ENCODE results near the gene TPCN2.

The TPCN2 gene

GRCh38 chr11:69154938-69155301, 106.2 kb downstream of the TPCN2 start:
- DNase-seq = no peak

- DNase-seq = no peak
These were observed 106.8 kb downstream of the TPCN2 start, which contains the start of gene SMIM38 for GRCh38 chr11:69155302-69156234. SMIM38 (plus strand) TSS chr11:69155935; CDS start chr11:69157847, 1,912 bp downstream.

GRCh38 chr11:69156235-69156639, 107.5 kb downstream of the TPCN2 start:
- no peak for DNase-seq

GRCh38 chr11:69156673-69157155, 108.0 kb downstream of the TPCN2 start:
- DNase-seq = no peak

- peak; percentile 64 for DNase-seq
These were observed 108.6 kb downstream of the TPCN2 start for GRCh38 chr11:69157156-69157821.

GRCh38 chr11:69157822-69158231, 109.1 kb downstream of the TPCN2 start:
- DNase-seq = no peak

GRCh38 chr11:69158301-69159149, 109.8 kb downstream of the TPCN2 start:
- DNase-seq = no peak

- no peak for DNase-seq
These were observed 110.6 kb downstream of the TPCN2 start for GRCh38 chr11:69159150-69159852.

GRCh38 chr11:69160296-69161116, 111.8 kb downstream of the TPCN2 start:
- DNase-seq = no peak

- no peak for DNase-seq
These were observed 112.3 kb downstream of the TPCN2 start for GRCh38 chr11:69161117-69161407.

- no peak for DNase-seq
These were observed 113.8 kb downstream of the TPCN2 start for GRCh38 chr11:69162505-69162904.

GRCh38 chr11:69163842-69164241, 115.1 kb downstream of the TPCN2 start:
- DNase-seq = no peak

GRCh38 chr11:69164824-69165223, 116.1 kb downstream of the TPCN2 start:
- DNase-seq = no peak

- no peak for DNase-seq
These were observed 117.0 kb downstream of the TPCN2 start for GRCh38 chr11:69165775-69166174.

GRCh38 chr11:69166218-69167115, 117.7 kb downstream of the TPCN2 start:
- DNase-seq = peak; percentile 88

- no peak for DNase-seq
These were observed 118.6 kb downstream of the TPCN2 start for GRCh38 chr11:69167130-69167915.

GRCh38 chr11:69167916-69168691, 119.4 kb downstream of the TPCN2 start:
- DNase-seq = no peak

- DNase-seq = no peak
These were observed 120.7 kb downstream of the TPCN2 start for GRCh38 chr11:69169479-69169878.

- peak; percentile 50 for DNase-seq
These were observed 122.0 kb downstream of the TPCN2 start for GRCh38 chr11:69170704-69171103.

Data from SHP77 treated with DMSO at 0.1 percent for 48 hours (cell line).